GM06990 (cell line): ENCODE measurements around the gene TSPAN9.

Source experiments
- DNase-seq: peaks from one replicate; pipeline ENCODE4 v3.0.0-alpha.2; 2011; ENCODE audit not compliant: insufficient read length; ENCODE audit errors: extremely low read depth
- H3K27me3 ChIP-seq: replicated peaks from 2 replicates; pipeline ENCODE4 v1.6.0; 2011; ENCODE audit warnings: low read length; ENCODE audit not compliant: control insufficient read depth, insufficient read depth
- H3K36me3 ChIP-seq: 2 replicates; pipeline ENCODE4 v1.5.1; 2011; ENCODE audit warnings: low read length; ENCODE audit not compliant: control insufficient read depth, insufficient read depth
- H3K4me3 ChIP-seq: replicated peaks from 2 replicates; pipeline ENCODE4 v1.5.1; 2011; ENCODE audit warnings: low read depth, mild to moderate bottlenecking, control low read depth, low read length
- CTCF ChIP-seq: IDR thresholded peaks from 2 replicates; pipeline ENCODE4 v1.5.1; 2011; ENCODE audit warnings: low read length, control low read depth, mild to moderate bottlenecking, inconsistent platforms; ENCODE audit not compliant: insufficient read depth, poor library complexity, severe bottlenecking

The TSPAN9 gene

GRCh38 chr12:3236345-3237187, 159.4 kb downstream of the TSPAN9 start:
- TF ChIP-seq CTCF, result no peak
- H3K4me3 ChIP-seq, result no peak overlapping the region
- DNase-seq, result no peak
- no peaks in the 10 kb centered on the region for H3K36me3 ChIP-seq
- no peaks in the 10 kb centered on the region; the same call in 1 of the 2 replicates for H3K27me3 ChIP-seq

- no peak overlapping the region for H3K4me3 ChIP-seq
- H3K27me3 ChIP-seq, result no peaks in the 10 kb centered on the region; the same call in 1 of the 2 replicates
- no peaks in the 10 kb centered on the region for H3K36me3 ChIP-seq
- TF ChIP-seq CTCF, result no peak
- no peak for DNase-seq
Measured at GRCh38 chr12:3238196-3238595, 161.0 kb downstream of the TSPAN9 start.

DNA sequence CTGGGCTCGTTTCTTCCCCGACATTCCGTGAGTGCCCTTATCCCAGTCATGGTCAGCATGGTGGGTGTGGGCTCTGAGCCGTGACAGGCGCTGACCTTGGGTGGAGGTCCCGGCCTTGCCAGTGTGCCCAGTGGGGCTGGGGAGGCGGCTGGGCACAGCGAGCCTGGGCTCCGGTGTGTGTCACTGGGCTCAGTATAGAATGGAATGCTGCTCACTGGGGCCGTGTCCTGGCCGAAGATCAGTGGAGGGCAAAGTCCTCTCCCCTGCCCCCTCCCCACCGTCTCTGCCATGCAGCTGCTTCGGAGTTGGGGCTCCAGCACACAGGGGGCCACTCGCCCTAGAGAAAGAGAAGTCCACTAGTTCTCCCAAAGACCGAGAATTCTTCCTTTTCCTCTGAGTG, 164.4 kb downstream of the TSPAN9 start:
- TF ChIP-seq CTCF, result no peak
- Histone ChIP-seq H3K36me3 (no peaks in the 10 kb centered on the region), H3K27me3 (no peaks in the 10 kb centered on the region; the same call in 1 of the 2 replicates), H3K4me3 (no peak overlapping the region)
- DNase-seq, result no peak

- Histone ChIP-seq H3K36me3 (no peaks in the 10 kb centered on the region), H3K27me3 (no peaks in the 10 kb centered on the region; the same call in 1 of the 2 replicates), H3K4me3 (no peak overlapping the region)
- DNase-seq, result no peak
- TF ChIP-seq CTCF, result no peak
Measured at GRCh38 chr12:3242199-3242863, 165.2 kb downstream of the TSPAN9 start.

DNA sequence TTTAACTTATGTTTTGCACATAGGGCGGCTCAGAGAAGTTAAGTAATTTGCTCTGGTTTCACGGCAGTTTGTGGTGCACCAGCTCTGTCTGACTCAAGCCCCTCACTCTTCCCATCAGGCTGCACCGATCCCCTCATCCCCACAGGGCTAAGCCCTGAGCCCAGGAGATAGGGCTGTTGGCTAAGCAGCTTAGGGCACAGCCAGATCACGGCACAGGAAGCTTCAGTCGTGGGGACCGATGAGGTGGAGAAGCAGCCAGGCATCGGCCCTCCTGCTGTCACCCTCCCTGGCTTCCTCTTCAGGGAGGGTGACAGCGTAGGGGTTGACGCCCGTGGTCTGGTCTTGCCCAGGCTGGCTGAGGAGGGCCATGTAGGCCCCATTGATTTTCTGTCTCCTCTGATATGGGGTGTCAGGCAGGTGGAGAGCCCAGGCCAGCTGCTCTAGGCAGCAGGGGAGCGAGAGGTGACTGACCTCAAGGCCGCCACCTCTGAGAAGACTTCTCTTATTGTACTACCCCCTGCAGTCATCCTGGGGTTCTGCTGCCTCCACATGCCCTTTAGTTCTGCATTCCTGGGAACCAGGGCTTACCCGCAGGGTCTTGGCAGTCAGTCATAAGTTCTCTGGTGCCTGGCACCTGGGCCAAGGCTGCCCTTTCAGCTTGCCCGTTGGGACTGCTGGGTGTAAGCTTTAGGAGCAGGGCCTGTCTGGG, 166.4 kb downstream of the TSPAN9 start:
- no peak overlapping the region for H3K4me3 ChIP-seq
- H3K27me3 ChIP-seq, result no peaks in the 10 kb centered on the region; the same call in 1 of the 2 replicates
- H3K36me3 ChIP-seq, result no peaks in the 10 kb centered on the region
- DNase-seq, result no peak
- TF ChIP-seq CTCF, result no peak
